Fibroblast of skin of scalp (primary cell): Measurements from ENCODE around the gene RTBDN.

Experiments
- DNase-seq: peaks from one replicate; pipeline ENCODE4 v3.0.0-alpha.2; 2013

RTBDN gene

DNA sequence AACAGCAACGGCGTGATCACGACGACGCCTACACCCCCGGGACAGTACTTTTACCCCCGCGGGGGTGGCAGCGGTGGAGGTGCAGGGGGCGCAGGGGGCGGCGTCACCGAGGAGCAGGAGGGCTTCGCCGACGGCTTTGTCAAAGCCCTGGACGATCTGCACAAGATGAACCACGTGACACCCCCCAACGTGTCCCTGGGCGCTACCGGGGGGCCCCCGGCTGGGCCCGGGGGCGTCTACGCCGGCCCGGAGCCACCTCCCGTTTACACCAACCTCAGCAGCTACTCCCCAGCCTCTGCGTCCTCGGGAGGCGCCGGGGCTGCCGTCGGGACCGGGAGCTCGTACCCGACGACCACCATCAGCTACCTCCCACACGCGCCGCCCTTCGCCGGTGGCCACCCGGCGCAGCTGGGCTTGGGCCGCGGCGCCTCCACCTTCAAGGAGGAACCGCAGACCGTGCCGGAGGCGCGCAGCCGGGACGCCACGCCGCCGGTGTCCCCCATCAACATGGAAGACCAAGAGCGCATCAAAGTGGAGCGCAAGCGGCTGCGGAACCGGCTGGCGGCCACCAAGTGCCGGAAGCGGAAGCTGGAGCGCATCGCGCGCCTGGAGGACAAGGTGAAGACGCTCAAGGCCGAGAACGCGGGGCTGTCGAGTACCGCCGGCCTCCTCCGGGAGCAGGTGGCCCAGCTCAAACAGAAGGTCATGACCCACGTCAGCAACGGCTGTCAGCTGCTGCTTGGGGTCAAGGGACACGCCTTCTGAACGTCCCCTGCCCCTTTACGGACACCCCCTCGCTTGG, 42.1 kb downstream of the RTBDN start:
- DNase-seq = peak; percentile 52

DNA sequence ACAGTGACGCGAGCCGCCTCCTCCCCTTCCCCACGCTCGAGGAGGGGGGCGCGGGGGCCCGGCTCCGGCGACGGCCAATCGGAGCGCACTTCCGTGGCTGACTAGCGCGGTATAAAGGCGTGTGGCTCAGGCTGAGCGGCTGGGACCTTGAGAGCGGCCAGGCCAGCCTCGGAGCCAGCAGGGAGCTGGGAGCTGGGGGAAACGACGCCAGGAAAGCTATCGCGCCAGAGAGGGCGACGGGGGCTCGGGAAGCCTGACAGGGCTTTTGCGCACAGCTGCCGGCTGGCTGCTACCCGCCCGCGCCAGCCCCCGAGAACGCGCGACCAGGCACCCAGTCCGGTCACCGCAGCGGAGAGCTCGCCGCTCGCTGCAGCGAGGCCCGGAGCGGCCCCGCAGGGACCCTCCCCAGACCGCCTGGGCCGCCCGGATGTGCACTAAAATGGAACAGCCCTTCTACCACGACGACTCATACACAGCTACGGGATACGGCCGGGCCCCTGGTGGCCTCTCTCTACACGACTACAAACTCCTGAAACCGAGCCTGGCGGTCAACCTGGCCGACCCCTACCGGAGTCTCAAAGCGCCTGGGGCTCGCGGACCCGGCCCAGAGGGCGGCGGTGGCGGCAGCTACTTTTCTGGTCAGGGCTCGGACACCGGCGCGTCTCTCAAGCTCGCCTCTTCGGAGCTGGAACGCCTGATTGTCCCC, 42.9 kb downstream of the RTBDN start, which contains the start of gene JUNB:
TSS of gene JUNB (plus strand) at position 142 of the 706 bp plus-strand sequence. CDS start at position 428, 286 bp downstream.
- peak; percentile 98 for DNase-seq

DNA sequence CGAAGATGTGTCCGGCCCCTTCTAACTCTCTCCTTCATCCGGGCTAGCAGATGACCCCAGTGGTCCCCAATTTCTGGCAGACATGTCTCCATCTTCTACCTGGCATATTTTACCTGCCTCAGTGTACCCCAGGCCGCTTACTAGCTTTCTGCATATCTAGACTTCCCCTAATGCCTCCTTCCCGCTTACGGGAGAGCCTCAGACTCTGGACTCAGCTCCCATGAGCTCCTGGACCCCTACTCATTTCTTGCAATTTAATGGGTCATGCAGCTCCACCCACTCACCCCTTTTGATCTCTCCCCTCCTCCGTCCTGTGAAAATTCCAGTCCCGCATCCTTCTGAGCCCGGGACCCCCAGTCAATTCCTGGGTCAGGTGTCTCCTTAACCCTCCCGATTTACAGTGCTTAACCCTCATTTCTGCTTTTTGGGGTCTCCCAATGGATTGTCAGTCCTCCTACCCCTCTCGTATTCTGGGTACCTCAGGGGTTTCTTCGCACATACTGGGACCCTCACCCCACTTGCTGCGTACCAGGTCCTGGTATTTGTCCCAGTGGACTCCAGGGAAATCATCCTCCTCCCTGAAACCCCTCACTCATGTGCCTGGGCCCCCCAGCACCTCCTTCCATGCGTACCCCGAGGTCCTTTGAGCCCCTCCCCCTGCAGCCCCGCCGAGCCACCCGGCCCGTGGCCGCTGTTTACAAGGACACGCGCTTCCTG, 43.6 kb downstream of the RTBDN start:
- DNase-seq = no peak

DNA sequence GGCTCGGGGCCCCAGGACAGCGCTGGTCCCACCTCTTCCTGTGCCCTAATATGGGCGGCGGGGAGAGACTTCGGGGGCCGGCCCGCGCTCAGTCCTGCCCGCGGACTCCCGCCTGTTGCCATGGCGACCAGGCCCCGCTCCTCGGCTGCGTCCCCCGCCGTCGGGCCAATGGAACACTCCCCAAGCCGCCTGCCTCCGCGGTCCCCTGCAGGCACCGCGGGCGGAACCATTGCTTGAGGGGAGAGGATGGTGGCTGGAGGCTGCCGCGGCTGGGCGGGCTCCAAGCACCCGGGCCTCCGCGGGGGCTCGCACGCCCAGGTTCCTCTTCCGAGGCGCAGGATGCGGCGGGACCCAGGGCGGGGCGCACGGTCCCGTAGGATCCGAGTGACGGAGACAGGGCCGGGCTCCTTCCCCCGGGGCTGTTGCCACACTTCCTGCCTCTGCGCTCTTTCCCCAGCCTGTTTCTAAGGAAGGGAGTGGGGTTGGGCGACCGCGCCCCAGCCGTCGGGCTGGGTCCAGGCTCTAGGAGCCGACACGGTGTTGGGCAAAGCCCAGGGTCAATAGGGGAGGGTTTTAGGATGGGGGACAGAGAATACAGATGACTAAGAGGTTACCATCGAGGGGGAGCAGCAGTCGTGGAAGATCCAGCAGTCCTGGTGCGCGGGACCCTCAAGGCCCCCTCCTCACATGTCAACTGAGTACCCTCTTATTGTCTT, 44.3 kb downstream of the RTBDN start:
- peak; percentile 98 for DNase-seq

DNA sequence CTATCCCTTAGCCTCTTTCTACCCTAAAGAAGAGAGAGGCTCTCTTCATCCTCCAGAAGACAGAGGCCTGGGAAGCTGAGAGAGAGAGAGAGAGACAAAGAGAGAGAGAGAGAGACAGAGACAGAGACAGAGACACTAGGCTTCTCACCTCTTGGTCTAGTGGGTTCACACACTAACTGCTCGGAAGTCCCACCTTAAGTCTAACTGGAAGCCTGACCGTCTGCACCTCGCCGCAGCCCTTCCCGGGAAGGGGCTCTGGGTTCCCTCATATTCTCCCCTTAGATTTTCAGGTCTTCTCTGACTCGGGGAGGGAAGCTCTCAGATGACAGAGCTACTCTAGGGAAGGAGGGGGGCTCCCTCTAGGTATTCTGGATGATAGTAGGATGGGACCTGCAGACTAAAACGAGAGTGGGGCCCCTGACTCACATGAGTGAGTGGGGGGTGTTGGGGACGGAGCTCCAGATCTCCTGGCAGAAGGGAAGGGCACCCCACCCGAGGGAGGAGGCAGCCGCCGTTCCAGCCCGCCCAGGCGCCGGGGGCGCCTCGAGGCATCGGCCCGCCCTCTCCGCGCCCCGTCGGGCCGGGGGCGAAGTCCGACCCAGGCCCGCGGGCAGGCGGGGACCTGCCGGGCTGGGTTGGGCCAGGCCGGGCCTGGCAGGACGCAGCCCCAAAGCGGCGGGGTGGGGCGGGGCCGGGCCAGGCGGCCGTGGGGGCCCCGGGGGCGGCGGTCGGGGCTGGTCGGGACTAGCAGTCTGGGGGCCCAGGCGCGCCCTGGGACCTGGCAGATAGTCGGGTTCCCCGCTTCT, 45.1 kb downstream of the RTBDN start:
- no peak for DNase-seq

DNA sequence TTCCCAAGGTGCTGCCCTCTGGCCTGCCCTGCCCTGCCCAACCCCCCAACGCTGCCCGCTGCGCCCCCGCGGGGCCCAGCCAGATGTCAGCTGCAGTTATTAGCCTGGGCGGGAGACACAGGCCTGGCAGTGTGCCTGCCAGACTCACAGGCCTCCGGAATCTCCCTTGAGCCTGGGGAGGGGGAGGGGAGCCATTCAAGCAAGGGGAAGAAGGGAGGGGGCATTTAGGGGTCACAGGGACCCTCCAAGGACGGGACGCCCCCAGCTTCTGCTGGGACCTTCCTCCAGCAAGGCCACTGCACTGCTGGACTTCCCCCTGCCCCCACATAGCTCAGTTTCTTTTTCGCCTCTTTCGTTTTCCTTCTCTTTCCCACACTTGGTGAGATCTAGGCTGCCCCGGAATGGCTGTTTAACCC, 45.7 kb downstream of the RTBDN start:
- peak; percentile 83 for DNase-seq

DNA sequence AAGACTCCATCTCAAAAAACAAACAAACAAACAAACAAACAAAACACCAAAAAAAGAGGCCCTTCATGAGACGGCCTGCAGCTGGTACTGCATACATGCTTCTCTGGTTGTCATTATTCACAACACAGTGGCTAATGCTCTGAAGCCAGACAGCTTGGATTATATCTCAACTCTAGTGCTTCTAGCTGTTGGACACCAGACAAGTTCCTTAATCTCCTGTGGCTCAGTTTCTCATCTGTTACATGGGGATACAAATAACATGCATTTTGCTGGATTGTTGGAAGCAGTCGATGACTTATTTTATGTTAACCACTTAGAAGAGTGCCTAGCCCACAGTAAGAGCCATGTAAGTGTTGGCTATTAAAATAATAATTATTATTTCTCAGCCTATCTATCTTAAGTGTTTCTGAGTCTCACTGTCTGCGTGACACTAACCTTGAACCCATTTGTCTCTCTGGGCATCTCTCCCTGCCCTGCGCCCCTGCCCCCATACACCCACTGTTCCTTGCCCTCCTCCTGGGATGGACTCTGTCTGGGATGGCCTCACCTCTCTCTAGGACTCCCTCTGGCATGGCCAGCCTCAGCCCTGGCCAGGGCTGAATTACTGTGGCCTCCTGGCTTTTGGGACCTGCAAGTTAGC, 46.2 kb downstream of the RTBDN start:
- DNase-seq = no peak

DNA sequence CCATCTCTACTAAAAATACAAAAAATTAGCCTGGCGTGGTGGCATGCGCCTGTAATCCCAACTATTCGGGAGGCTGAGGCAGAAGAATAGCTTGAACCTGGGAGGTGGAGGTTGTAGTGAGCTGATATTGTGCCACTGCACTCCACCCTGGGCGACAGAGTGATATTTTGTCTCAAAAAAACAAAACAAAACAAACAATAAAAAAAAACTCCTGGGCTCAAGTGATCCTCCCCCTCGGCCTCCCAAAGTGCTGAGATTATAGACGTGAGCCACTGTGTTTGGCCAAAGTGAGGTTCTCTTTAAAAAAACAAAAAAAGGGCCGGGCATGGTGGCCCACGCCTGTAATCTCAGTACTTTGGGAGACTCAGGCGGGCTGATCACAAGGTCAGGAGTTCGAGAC, 46.9 kb downstream of the RTBDN start:
- DNase-seq = no peak

DNA sequence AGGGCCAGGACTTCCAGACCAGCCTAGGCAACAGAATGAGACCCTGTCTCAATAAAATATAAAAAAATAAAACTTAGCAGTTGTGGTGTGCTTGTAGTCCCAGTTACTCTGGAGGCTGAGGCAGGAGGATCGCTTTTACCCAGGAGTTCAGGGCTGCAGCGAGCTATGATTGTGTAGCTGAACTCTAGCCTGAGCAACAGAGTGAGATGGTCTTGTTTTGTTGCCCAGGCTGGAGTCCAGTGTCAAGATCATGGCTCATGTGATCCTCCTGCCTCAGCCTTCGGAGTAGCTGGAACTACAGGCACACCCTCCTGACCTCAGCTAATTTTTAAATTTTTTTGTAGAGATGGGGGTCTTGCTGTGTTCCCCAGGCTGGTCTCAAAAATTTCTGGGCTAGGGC, 47.4 kb downstream of the RTBDN start:
- DNase-seq = no peak

DNA sequence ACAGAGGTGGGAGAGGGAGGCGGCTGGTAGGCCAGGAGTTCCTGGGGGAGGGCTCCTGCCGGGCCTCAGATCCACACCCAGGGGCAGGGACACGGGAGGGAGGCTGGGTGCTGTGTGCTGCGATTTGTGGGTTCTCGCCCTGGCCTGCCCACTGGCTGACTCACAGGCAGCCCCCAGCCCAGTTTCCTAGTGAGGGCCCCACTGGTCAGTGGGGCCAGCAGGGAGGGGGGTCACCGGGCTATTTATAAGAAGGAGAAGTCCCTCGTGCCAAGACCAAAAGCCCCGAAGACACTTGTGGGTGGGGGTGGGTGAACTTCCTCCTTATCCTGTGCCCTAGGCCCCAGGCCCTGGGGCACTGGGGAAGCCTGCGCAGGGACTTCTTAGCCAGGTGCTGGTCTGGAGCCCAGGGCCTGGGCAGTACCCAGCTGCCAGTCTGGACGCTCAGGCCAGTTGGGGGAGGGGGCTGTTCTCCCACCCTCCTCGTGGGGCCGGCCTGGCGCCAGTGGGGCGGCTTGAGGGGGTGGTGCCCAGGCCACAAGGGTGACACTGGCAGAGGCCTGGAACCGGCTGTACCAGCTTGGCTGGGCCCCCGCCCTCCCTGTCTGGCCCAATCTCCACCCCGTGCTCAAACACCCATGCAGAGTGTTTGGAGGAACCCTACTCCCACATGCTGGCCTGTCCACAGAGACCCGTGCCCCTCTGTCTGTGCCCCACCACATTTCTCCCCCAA, 48.1 kb downstream of the RTBDN start:
- no peak for DNase-seq

DNA sequence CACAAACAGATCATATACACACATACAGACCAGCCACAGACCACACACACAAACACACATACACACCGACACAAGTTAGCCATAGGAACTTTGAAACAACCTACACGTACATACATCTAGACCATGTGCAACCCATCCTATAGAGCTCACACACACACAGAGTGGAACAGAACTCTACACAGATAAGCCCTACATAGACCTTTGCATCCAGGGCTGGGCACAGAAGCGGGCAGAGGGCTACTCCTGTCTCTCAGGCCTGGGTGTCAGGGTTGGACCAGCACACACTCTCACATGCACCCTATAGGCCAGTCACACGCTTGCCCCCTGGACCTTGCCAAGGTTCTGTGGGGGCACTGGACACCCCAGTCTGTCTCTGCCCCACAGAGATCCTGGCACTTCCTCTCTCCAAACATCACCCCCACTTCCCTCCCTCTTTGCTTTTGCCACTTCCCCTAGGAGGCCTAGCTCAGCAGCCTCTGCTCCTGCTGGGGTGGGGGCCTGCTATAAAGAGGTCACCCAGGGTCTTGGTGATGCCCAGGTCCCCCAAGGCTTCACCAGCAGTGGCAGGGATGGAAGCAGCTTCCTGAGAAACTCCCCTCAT, 48.8 kb downstream of the RTBDN start:
- no peak for DNase-seq

DNA sequence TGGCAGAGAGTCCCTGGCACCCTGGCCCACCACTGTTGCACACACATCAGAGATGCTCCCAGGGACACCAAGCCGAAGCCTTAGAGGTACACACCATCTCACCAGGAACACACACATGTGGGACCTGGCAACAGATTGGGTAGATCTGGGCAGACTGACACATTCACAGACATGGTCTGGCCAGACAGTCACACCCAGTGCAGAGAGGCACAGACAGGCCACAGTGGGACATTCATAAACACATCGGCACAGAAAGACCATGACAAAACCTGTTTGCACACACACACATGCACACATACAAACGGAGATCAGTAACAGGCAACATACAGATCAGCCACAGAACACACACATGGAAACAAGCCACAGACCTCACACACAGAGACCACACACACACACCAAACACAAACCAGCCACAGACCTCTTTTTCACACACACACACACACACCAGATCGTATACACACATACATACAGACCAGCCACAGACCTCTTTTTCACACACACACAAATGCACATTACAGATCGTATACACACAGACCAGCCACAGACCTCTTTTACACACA, 49.4 kb downstream of the RTBDN start:
- DNase-seq = peak; percentile 44

DNA sequence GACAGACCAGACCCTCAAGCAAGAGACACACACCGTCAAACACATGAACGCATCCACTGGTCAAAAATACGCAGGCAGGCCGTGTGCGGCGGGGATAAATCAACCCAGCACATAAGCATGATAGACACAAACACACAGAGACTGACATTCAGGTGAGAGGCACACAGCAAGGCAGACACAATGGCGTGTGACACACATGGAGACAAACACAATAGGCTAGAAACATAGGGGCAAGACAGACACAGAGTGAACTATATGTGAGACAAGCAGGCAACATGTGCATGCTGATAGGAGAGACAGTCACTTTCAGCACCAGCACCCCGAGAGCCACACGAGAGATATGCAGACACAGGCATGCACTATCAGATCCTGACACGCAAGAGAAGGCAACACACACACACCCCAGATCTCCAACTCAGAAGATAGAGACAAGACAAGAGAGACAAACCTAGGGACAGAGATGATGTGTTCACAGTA, 49.9 kb downstream of the RTBDN start:
- DNase-seq = no peak

DNA sequence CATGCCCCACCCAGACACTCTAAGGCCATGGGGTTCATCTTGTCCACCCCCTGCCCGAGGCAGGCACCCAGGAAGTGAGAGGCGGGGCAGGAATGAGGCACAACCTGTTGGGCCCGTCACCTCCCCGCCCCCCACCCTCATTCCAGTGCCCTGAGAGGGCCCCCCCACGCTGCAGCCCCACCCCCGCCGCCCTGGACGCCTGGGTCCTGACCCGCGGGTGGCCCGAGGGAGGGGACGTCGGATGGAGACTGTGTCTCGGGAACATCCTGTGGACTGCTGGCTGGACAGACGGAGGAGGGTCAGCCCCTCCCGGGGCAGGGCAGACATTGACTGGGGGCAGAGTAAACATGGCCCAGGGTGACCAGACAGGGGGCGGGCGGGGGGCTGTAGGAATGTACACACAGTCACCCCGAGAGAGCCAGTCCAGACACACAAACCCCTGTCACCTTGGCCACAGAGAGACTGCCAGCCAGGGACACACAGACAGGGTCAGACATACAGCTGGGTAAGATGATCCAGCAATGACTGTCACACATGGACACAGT, 50.5 kb downstream of the RTBDN start:
- peak; percentile 47 for DNase-seq

DNA sequence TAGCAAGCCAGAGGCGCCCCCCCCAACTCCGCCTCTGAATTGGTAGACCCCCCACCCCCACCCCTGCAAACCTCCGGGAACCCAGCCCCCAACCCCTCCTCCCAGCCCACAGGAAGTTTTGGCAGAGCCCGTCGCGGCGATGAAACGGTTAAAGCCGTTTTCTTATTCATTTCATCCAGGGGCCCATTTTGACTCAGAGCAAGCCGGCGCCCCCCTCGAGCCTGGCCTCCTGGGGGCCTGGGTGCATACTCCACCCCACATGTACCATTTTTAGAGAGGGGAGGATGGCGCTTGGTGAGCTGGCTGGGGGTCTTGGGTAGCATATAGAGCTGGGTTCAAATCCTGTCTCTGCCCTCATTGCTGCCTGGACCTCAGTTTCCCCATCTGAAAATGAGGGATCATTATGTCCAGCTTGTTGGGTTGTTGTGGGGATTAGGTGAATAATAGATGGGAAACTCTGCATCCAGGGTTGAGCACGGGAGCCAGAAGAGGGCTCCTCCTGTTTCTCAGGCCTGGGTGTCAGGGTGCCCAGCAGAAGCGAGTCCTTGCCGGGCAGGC, 51.0 kb downstream of the RTBDN start:
- peak; percentile 72 for DNase-seq

DNA sequence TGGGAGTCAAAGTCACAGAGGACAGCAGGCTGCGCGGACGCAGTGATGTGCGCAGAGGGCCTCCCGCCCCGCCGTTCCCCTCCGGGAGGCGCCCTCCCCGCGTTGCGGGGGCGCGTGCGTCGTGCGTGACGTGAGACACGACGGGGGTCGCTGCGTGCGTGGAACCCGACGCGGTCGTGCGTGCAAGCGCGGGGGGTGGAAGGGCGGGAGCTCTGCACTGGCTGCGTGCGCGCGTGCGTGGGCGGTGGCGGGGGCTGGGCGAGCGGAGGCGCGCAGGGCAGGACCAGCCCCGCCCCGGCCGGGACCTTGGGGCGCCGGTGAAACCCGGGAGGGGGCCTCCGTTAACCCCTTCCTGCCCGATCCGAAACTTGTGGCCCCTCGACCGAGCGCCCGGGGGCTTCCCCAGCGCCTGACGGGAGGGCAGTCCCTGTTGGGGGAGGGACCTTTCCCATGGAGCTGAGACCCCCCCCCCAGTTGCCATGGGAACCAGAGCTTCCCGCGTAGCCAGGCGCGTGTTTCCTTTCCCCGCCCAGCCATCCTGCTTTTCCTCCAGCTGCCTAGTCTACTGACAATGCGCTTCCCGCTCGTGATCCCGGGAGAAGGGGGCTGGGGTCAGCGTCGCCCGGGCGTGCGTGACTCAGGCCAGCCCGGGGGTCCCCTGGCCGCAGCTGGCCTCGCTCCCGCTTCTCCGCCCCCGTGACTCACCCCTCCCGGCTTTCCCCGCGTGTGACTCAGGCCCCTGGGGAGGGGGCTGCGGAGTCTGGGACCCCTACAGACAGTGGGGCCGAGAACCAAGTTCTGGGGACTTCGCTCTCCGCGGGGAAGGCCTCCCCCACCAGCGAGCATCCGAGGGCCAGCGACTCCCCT, 51.7 kb downstream of the RTBDN start:
- DNase-seq = peak; percentile 91

DNA sequence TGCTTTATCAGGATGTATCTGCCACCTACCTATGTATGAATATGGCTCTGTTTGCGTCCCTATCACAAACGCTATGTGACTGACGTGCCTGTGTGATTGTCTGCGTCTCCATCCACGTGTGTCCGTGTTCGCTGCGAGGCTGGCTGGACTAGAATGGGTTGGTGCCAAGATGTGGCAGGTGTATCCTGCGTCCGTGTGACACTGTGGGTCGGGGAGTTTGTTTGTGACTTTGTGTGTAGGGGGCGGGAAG, 52.3 kb downstream of the RTBDN start:
- no peak for DNase-seq
